ENCODE measurements around the gene BTLA. TPM values are rescaled to one million over a fixed set of nuclear protein-coding genes. Genes with fewer than 3 reads are reported as not detected.
A peak's percentile ranks its signal among the peaks of the same experiment; 100 is the strongest.

BTLA gene
- total and polyA plus RNA-seq, 11 donors: 0.20 to 0.80 (median 0.29) TPM; not detected in 8

GRCh38 chr3:112514527-112515128, 15.4 kb upstream of the BTLA start:
- ATAC-seq (no peak), DNase-seq (no peak)
- Histone ChIP-seq H3K27ac (no peak overlapping the region), H3K27me3 (no peaks in the 10 kb centered on the region), H3K4me1 (peaks cover 0 to 8% (median 0%) of the 10 kb centered on the region in 12 donors), H3K36me3 (no peaks in the 10 kb centered on the region), H3K9me3 (peaks cover 0 to 11% (median 2%) of the 10 kb centered on the region in 12 donors), H3K4me3 (no peak overlapping the region)
- intact Hi-C loops (cut with DNase I): loop anchor here in 7 of 10 donors (5.0 to 10.0 kb wide), 7 partner anchors 120 to 402 kb away; partner anchors contain the start of genes SLC9C1 (in 2 of the 7) and GCSAM (in 1 of the 7)
- no peak for TF ChIP-seq POLR2A (IDR thresholded peaks at IDR 0.05)
- TF ChIP-seq CTCF (IDR thresholded peaks at IDR 0.05): no peak
- 51 to 71% (median 61%) methylated on average over 2 of the region's 2 CpGs for WGBS, 4 donors

GRCh38 chr3:112512320-112512719, 13.0 kb upstream of the BTLA start:
- DNase-seq: no peak
- H3K9me3 ChIP-seq: peaks cover 0 to 11% (median 2%) of the 10 kb centered on the region in 12 donors
- no peak for TF ChIP-seq CTCF (IDR thresholded peaks at IDR 0.05)
- TF ChIP-seq POLR2A (IDR thresholded peaks at IDR 0.05): no peak
- H3K4me1 ChIP-seq: peaks cover 0 to 19% (median 3%) of the 10 kb centered on the region in 12 donors
- H3K27me3 ChIP-seq: no peaks in the 10 kb centered on the region
- ATAC-seq: no peak
- no peaks in the 10 kb centered on the region for H3K36me3 ChIP-seq
- H3K27ac ChIP-seq: no peak overlapping the region
- intact Hi-C loops (cut with DNase I): loop anchor here in 3 of 10 donors (10.0 kb wide), 3 partner anchors 118 to 378 kb away; partner anchors contain the start of gene GCSAM (in 1 of the 3)
- H3K4me3 ChIP-seq: no peak overlapping the region

GRCh38 chr3:112508860-112509259, 9.6 kb upstream of the BTLA start:
- intact Hi-C loops (cut with DNase I): no loop called here
- DNase-seq: no peak
- no peak for TF ChIP-seq CTCF (IDR thresholded peaks at IDR 0.05)
- no peak for TF ChIP-seq POLR2A (IDR thresholded peaks at IDR 0.05)
- Histone ChIP-seq H3K27me3 (no peaks in the 10 kb centered on the region), H3K27ac (peak overlapping the region in 4 of 12 donors; percentile 3 to 45 (median 16)), H3K4me1 (peaks cover 0 to 23% (median 3%) of the 10 kb centered on the region in 12 donors), H3K9me3 (peaks cover 0 to 11% (median 2%) of the 10 kb centered on the region in 12 donors), H3K36me3 (no peaks in the 10 kb centered on the region), H3K4me3 (no peak overlapping the region)
- no peak for ATAC-seq

- no peak for ATAC-seq
- TF ChIP-seq CTCF (IDR thresholded peaks at IDR 0.05) (no peak), POLR2A (IDR thresholded peaks at IDR 0.05) (no peak)
Observed at GRCh38 chr3:112508261-112508660, 9.0 kb upstream of the BTLA start.

More at GRCh38 chr3:112508261-112508660, 9.0 kb upstream of the BTLA start:
- no peaks in the 10 kb centered on the region for H3K36me3 ChIP-seq
- H3K9me3 ChIP-seq: peaks cover 0 to 11% (median 2%) of the 10 kb centered on the region in 12 donors
- DNase-seq: no peak
- intact Hi-C loops (cut with DNase I): no loop called here
- no peak overlapping the region for H3K27ac ChIP-seq
- H3K4me3 ChIP-seq: no peak overlapping the region
- peaks cover 0 to 23% (median 3%) of the 10 kb centered on the region in 12 donors for H3K4me1 ChIP-seq
- no peaks in the 10 kb centered on the region for H3K27me3 ChIP-seq
- 60 to 82% (median 70%) methylated on average over 2 of the region's 2 CpGs for WGBS, 4 donors
